HFF-Myc (cell line): ENCODE measurements around the gene IL17A.

Source experiments
- DNase-seq: peaks from one replicate; pipeline ENCODE4 v3.0.0-alpha.2; 2011; ENCODE audit warnings: low read depth; ENCODE audit errors: extremely low read depth
- H3K4me3 ChIP-seq: replicated peaks from 2 replicates; pipeline ENCODE4 v1.5.1; 2011; ENCODE audit warnings: low read depth, mild to moderate bottlenecking, control low read depth, low read length
- CTCF ChIP-seq: IDR thresholded peaks from 2 replicates; pipeline ENCODE4 v1.5.1; 2012; ENCODE audit warnings: mild to moderate bottlenecking, low read depth, low read length, control low read depth; ENCODE audit errors: missing control alignments

The IL17A gene

GRCh38 chr6:52180787-52181558 is 5.2 kb upstream of the IL17A start:
- TF ChIP-seq CTCF, result no peak
- H3K4me3 ChIP-seq, result no peak overlapping the region
- DNase-seq, result no peak

DNA sequence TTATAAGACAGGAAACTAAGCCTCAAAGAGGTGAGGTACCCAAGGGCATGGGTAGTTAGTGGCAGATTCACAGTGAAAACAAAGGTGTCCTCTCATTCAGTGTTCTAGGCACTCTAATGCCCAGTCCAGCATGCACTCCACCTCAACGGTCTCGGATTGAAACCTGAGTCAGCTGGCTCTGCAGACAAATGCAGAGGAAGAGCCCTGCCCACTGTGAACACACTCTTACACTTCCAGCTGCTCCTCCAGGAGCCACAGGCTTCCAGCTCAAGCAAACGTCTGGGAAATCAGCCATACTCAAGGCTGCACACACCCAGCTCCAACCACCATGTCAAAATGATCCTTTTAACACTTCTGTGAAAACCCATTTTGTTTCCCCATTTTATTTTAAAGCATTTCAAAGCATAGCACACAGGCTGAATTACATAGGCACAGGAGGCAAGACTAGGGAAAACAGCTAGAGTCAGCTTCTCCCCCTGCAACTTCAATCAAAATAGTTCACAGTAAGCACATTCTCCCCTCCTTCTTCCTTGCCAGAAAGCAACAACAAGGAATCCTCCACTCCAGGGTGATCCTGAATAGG is 3.0 kb upstream of the IL17A start:
- no peak for DNase-seq
- no peak overlapping the region for H3K4me3 ChIP-seq
- TF ChIP-seq CTCF, result no peak

GRCh38 chr6:52186480-52186879 is 305 bp downstream of the IL17A start:
- H3K4me3 ChIP-seq, result no peak overlapping the region
- DNase-seq, result no peak
- no peak for TF ChIP-seq CTCF

DNA sequence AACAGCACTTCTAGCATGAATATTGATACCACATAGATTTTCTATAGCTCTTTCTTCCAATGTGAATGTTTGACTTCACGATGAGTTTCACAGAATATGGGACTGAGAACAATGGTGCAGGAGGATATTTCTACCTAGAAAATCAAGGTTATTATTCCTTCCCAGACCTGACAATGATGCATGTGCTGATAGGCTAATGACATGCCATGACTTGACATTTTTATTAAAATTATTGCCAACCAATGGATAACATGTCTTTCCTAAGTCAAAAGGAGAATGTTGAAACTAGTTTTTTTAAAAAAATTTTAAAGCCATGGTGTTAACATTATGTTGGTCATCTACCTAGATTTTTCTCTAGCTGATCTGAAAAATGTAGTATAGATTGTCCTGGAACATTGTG is 923 bp downstream of the IL17A start:
- no peak overlapping the region for H3K4me3 ChIP-seq
- TF ChIP-seq CTCF, result no peak
- no peak for DNase-seq

GRCh38 chr6:52189974-52190373 is 3.8 kb downstream of the IL17A start:
- H3K4me3 ChIP-seq, result no peak overlapping the region
- TF ChIP-seq CTCF, result no peak
- no peak for DNase-seq

DNA sequence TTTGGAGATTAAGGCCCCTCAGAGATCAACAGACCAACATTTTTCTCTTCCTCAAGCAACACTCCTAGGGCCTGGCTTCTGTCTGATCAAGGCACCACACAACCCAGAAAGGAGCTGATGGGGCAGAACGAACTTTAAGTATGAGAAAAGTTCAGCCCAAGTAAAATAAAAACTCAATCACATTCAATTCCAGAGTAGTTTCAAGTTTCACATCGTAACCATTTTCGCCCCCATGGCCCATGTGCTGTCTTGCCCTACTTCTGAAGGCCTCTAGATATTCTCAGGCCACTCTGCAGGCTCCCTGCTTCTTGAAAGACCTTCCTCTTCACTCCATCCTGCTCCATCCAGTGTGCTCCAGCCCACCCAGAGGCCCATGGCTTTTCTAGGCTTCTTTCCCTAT is 4.2 kb downstream of the IL17A start:
- TF ChIP-seq CTCF, result no peak
- H3K4me3 ChIP-seq, result no peak overlapping the region
- DNase-seq, result no peak

DNA sequence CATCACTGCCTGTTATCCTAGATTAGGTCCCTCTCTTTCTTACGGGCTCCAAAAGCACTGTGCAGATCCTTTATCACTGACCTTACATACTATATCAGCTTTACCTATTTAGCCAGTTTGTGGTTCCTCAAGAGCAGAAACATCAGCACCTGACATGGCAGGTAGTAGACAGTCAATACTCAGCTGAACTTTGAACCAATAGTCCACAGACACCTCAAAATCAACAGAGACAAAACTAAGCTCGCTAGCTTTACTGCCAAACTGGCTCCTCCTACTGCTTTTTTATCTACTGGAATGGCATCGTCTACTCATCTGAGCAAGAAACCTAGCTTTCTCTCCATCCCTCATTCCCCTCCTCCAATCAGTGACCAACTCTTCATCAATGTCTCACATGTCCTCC is 5.6 kb downstream of the IL17A start:
- H3K4me3 ChIP-seq, result no peak overlapping the region
- DNase-seq, result no peak
- no peak for TF ChIP-seq CTCF
